ENCODE data around the gene LTN1.
"Not testable (repeated sequence)": the region's sequence is repeated elsewhere in the genome, so short reads cannot be mapped to it uniquely, and the experiment has no call there.

LTN1 gene

DNA sequence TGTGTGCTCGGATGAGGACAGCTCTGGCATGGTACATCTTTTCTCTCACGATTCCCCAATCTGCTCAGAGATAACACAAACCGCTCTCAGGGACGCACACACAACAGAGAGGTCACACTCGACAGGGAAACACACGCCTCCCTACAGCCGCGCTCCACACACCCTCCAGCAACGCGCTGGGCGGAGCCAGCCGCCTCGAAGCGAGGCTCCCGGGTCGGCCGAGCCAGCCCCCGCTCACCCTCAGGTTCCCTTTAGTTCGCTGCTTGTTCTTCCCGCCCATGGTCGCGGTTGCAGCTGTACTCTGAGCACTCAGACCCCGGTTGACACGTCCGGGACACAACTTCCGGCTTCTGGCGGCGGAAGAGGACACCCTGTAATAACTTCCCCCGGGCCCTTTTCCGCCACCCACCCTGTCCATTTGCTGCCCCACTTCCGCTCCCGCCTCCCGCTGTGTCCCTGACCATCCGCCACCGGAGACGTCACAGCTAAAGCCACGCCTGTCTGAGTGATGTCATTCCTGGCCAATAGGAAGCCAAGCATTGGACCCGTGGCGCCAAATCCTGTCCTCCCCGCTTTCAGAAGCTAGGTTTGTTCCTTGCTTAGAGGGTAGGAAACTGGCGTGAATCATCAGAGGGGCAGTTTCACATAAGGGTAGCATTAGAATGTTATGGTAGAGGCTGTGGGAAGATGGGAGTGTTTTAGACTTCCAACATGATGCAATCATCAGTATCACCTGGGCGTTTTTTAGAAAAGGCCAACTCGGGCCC is at the start of gene LTN1:
Gene LTN1 (minus strand): TSS at position 352 of the 767 bp plus-strand sequence. CDS start 72 bp downstream, at position 280.
- DNase-seq (ENCODE audit: low read depth in 2 of 2) = peak; percentile 99

- no peak for DNase-seq (ENCODE audit: low read depth in 2 of 2)
Measured at GRCh38 chr21:29034678-29035077, 42.0 kb upstream of the LTN1 start.

- DNase-seq (ENCODE audit: low read depth in 2 of 2) = no peak
Measured at GRCh38 chr21:29033871-29034270, 41.2 kb upstream of the LTN1 start.

DNA sequence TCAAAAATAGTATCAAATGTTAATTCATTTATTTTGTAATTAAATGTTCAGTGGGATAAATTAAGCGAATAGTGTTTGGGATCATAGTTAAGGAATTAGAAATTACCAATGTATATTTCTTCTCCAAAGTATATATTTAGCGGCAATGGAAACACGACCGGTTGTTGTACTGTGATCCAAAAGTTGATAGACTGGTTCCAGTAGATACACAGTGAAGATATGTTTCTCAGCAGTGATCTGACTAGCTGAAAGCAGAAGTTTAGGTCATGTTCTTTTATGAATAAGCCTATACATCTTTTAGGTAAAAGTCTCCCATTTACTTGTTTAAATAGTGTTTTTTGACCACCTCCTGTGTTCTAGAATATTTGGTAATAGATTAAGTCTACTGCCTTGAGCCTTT is 40.6 kb upstream of the LTN1 start:
- DNase-seq (ENCODE audit: low read depth in 2 of 2) = no peak

- DNase-seq (ENCODE audit: low read depth in 2 of 2) = no peak
Measured at GRCh38 chr21:29030909-29031308, 38.2 kb upstream of the LTN1 start.

DNA sequence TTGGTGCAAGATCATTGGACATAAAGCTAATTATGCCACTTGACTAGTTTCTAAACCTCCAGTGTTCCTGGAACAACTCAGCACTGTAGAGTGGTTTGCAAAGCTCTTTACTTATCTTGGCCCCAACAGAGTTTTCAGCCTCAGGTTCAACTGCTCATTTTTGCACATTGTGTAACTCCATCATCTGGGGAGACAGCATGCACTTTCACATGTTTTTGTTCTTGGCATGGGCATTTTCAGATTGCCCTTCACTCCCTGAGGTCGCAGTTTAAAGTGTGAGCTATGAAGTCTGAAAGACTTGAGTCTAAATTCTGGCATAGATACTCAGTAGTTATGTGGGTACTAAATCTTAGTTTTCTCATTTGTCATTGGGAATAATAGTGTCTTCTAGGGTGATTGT is 36.8 kb upstream of the LTN1 start:
- DNase-seq (ENCODE audit: low read depth in 2 of 2) = no peak

- DNase-seq (ENCODE audit: low read depth in 2 of 2) = no peak
Measured at GRCh38 chr21:29025328-29025713, 32.6 kb upstream of the LTN1 start.

GRCh38 chr21:29024474-29025327 is 32.0 kb upstream of the LTN1 start, which contains the start of gene USP16:
Gene USP16, plus strand, starts transcription at chr21:29024668. Its CDS starts 3,246 bp downstream, at chr21:29027914.
- peak; percentile 90 to 91 for DNase-seq (ENCODE audit: low read depth in 2 of 2)

DNA sequence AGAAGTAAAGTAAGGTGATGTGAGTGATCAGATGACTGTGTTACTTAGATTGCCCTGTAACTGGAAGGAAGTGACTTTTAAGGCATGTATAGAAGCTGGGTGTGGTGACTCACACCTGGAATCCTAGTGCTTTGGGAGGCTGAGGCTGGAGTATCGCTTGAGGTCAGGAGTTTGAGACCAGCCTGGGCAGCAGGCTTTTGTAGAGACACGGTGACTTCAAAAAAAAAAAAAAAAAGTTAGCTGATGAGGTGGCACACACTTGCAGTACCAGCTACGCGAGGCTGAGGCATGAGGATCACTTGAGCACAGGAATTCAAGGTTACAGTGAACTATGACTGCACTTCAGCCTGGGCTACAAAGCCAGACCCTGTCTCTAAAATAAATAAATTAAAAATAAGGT is 29.5 kb upstream of the LTN1 start:
- DNase-seq (ENCODE audit: low read depth in 2 of 2) = no peak

GRCh38 chr21:29018540-29018939 is 25.9 kb upstream of the LTN1 start:
- no peak for DNase-seq (ENCODE audit: low read depth in 2 of 2)

- DNase-seq (ENCODE audit: low read depth in 2 of 2) = no peak
Measured at GRCh38 chr21:29017639-29018237, 25.1 kb upstream of the LTN1 start.

- not testable (repeated sequence) for DNase-seq (ENCODE audit: low read depth in 2 of 2)
Measured at GRCh38 chr21:29011236-29011635, 18.6 kb upstream of the LTN1 start.

DNA sequence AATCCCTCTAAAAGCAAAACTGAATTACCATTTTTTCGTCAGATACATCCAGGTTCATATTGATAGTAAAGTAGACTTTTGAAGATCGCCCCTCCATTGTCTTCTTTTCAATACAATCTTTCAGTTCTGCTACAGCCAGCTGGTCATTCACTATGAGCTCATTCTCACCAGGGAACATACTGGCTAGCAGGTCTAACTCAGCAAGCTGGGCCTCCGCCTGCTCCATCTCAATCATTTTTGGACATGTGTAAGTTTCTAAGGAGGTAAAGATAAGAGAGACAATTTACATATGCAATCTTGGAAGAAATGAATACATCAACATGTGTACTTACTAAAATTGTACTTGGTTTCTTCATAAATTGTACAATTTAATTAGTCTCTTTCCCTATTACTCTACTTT is 15.7 kb upstream of the LTN1 start:
- DNase-seq (ENCODE audit: low read depth in 2 of 2) = no peak

DNA sequence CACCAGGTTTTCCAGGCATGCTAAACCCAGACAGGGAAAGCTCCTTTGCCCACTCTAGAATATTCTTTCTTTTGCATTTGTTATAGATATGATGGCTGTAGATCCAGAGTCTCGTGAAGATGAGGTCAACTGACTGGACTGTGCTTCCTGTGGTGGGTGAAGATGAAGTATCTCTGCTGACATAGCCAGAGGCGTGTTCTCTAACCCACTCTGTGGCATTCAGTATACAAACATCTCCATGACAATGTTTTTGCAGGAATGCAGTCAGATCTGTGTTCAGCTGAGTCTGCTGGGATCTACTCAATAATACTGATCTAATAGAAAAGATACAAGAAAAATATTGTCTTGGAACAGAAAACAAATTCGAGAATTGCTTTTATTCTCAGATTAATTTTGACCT is 15.1 kb upstream of the LTN1 start:
- DNase-seq (ENCODE audit: low read depth in 2 of 2) = no peak

- no peak for DNase-seq (ENCODE audit: low read depth in 2 of 2)
Measured at GRCh38 chr21:29007135-29007534, 14.5 kb upstream of the LTN1 start.

- no peak for DNase-seq (ENCODE audit: low read depth in 2 of 2)
Measured at GRCh38 chr21:29005696-29006095, 13.0 kb upstream of the LTN1 start.

GRCh38 chr21:29002442-29003144 is 9.9 kb upstream of the LTN1 start:
- peak; percentile 87 to 93 for DNase-seq (ENCODE audit: low read depth in 2 of 2)

DNA sequence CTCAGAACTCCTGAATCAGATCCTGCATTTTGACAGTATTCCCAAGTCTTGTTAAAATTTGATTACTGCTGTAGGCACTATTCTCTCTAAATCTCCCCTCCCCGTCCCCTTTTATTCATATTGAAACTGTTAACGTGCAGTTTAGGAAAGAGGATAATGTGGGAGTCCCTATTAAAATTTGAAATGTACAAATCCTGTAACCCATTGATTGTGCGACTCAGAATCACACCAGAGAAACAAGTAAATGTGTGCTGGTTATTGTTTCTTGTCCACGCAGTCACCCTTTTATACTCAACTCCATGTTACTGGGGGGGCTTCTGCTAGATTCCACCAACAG is 584 bp upstream of the LTN1 start:
- DNase-seq (ENCODE audit: low read depth in 2 of 2) = no peak

- DNase-seq (ENCODE audit: low read depth in 2 of 2) = no peak
Measured at GRCh38 chr21:28991861-28992525, 684 bp downstream of the LTN1 start.

GRCh38 chr21:28988146-28988545 is 4.5 kb downstream of the LTN1 start:
- not testable (repeated sequence) for DNase-seq (ENCODE audit: low read depth in 2 of 2)

- no peak for DNase-seq (ENCODE audit: low read depth in 2 of 2)
Measured at GRCh38 chr21:28986677-28987076, 6.0 kb downstream of the LTN1 start.
